ACC112 (cell line): ENCODE measurements around the gene F2RL1.
"Not testable (repeated sequence)": the region's sequence is repeated elsewhere in the genome, so short reads cannot be mapped to it uniquely, and the experiment has no call there.

Experiments
- H2AFZ ChIP-seq: fragments of 200-600 bp; sonication (generic); one replicate; pipeline ENCODE4 v1.6.0; 2017; ENCODE audit warnings: antibody characterized with exemption, low read length; ENCODE audit not compliant: unreplicated experiment
- H3K27ac ChIP-seq: fragments of 200-600 bp; sonication (generic); 2 replicates; pipeline ENCODE4 v1.5.1; 2014; ENCODE audit warnings: low read depth, mild to moderate bottlenecking, antibody characterized with exemption, low read length, moderate library complexity
- H3K27me3 ChIP-seq: fragments of 200-600 bp; sonication (generic); 2 replicates; pipeline ENCODE4 v1.6.1; 2014; ENCODE audit warnings: mild to moderate bottlenecking, antibody characterized with exemption, low read length, moderate library complexity, mixed read lengths; ENCODE audit not compliant: insufficient read depth
- H3K36me3 ChIP-seq: fragments of 200-600 bp; sonication (generic); 2 replicates; pipeline ENCODE4 v1.6.1; 2016; ENCODE audit warnings: mild to moderate bottlenecking, antibody characterized with exemption, low read length, moderate library complexity, mixed read lengths; ENCODE audit not compliant: insufficient read depth
- H3K4me1 ChIP-seq: fragments of 200-600 bp; sonication (generic); one replicate; pipeline ENCODE4 v1.6.1; 2016; ENCODE audit warnings: low read length, mixed read lengths; ENCODE audit not compliant: insufficient read depth, unreplicated experiment, control insufficient read depth
- H3K4me3 ChIP-seq: fragments of 200-600 bp; sonication (generic); 2 replicates; pipeline ENCODE4 v1.5.1; 2014; ENCODE audit warnings: mild to moderate bottlenecking, low read depth, low read length
- H3K79me2 ChIP-seq: fragments of 200-600 bp; sonication (generic); one replicate; pipeline ENCODE4 v1.6.0; 2016; ENCODE audit warnings: low read length; ENCODE audit not compliant: control insufficient read depth, unreplicated experiment, insufficient read depth

F2RL1 gene

DNA sequence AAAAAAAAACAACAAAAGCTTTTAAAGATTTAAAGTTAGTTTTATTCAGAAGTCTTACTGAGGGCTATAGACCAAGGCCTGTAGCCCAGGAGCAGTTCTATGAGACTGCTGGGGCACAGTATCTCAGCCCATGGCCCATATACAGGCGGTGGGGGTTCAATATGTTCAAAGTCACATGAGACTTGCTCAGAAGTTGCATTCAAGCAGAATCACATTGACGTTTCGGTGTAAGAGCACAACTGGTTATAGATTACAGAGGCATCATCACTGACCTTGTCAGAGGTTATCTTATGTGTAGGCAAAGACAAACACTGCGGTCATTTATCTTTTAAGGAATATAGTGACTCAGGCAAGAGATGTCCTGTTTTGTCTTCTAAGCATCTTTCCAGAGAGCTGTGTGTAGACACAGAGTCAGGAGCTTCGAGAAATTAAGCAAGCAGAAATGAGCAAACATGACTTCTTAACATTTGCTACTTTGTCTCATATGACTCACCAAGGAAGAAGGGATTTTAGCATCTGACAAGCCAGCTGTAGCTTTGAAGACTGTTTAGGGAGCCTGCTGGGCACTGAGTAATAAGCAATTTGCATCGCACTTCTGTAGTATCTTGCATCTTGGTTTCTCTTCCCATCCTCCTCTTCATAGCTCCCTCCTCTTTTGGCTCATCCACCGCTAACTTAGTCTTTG lies 12.9 kb upstream of the F2RL1 start:
- Histone ChIP-seq H3K27ac (peak overlapping the region; percentile 95), H3K4me3 (no peak overlapping the region), H3K36me3 (no peaks in the 10 kb centered on the region), H2AFZ (peak overlapping the region; percentile 14), H3K27me3 (no peaks in the 10 kb centered on the region), H3K79me2 (no peaks in the 10 kb centered on the region), H3K4me1 (peaks cover 37% of the 10 kb centered on the region)

DNA sequence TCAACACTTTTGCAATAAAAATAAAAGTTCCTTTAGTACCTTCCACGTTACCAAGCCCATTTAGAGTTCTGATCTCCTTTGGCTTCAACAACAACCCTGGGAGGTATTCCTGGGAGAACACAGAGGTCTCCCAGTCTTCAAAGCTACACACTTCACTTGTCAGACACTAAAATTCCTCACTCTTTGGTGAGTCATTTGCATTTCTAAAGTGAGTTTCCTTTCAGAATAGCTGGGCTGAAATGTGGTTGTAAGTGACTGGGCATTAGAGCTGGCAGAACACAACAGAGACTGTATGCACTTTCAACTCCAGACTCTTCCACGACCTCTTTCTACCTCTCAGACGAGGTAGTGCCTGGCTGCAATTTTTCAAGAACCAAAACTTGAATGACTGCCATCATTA lies 11.5 kb upstream of the F2RL1 start:
- Histone ChIP-seq H2AFZ (no peak overlapping the region), H3K36me3 (no peaks in the 10 kb centered on the region), H3K4me3 (no peak overlapping the region), H3K4me1 (peaks cover 28% of the 10 kb centered on the region), H3K27me3 (no peaks in the 10 kb centered on the region), H3K27ac (peak overlapping the region; percentile 95), H3K79me2 (no peaks in the 10 kb centered on the region)

DNA sequence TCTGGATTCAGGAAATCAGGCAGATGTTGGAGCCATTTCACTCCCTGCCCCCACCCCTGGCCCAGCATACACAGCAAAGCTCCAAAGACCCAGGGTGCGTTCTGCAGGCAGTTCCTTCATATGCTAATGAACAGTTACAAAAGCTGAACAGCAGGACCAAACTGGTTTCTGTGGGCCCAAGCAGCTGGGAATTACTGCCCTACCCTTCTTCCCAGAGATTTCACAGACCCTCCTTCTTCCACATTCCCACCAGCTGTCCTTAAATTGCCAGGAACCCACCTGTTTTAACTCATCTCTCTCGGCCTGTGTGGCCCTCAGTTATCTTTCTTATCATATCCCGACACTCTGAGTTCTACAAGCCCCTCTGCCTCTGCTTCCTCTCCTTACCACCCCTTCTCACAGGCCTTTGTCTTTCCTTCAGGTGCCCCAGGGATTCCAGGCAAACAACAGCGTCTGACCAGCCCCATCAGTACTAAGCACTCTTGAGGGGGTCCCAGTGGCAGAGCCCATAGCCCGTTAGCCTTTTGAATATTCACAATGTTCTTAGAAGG lies 10.6 kb upstream of the F2RL1 start:
- Histone ChIP-seq H2AFZ (no peak overlapping the region), H3K4me1 (peaks cover 28% of the 10 kb centered on the region), H3K27me3 (no peaks in the 10 kb centered on the region), H3K36me3 (no peaks in the 10 kb centered on the region), H3K27ac (no peak overlapping the region), H3K79me2 (no peaks in the 10 kb centered on the region), H3K4me3 (no peak overlapping the region)

DNA sequence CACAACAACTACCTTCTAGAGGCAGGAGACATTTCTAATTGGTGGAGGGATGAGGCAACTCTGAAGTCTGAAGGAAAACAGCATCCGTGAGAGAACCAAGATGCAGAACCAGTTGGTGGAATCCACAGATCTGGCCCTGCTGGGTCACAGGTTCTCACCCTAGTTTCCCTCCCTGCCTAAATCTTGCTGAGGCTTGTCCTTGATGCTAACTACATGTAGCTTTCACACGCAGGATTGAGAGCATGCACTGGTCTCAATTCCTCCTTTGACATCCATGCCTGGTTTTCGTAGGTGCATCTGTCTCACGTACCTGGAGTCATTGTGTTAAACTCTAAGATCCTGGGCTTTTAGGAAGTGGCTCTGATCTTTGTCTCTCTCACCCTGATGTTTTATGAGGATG lies 9.7 kb upstream of the F2RL1 start:
- no peak overlapping the region for H3K4me3 ChIP-seq
- H3K36me3 ChIP-seq, result no peaks in the 10 kb centered on the region
- H3K79me2 ChIP-seq, result no peaks in the 10 kb centered on the region
- no peaks in the 10 kb centered on the region for H3K27me3 ChIP-seq
- no peak overlapping the region for H3K27ac ChIP-seq
- H2AFZ ChIP-seq, result no peak overlapping the region
- peaks cover 28% of the 10 kb centered on the region for H3K4me1 ChIP-seq

DNA sequence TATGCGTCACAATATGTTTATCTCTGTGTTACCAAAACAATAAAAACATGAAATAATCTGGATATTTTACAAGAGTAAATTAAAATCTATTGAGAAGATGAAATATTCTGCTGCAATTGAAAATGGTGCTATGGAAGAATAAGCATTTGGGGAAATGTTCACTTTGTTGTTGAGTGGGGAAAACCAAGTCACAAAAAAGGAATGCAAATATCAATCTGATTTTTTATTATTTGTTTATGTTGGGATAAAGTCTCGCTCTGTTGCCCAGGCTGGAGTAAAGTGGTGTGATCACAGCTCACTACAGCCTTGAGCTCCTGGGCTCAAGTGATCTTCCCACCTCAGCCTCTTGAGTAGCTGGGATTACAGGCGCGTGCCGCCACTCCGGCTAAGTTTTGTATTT lies 8.6 kb upstream of the F2RL1 start:
- no peak overlapping the region for H2AFZ ChIP-seq
- H3K36me3 ChIP-seq, result no peaks in the 10 kb centered on the region
- H3K79me2 ChIP-seq, result no peaks in the 10 kb centered on the region
- no peaks in the 10 kb centered on the region for H3K27me3 ChIP-seq
- H3K27ac ChIP-seq, result no peak overlapping the region
- peaks cover 27% of the 10 kb centered on the region for H3K4me1 ChIP-seq
- H3K4me3 ChIP-seq, result no peak overlapping the region

DNA sequence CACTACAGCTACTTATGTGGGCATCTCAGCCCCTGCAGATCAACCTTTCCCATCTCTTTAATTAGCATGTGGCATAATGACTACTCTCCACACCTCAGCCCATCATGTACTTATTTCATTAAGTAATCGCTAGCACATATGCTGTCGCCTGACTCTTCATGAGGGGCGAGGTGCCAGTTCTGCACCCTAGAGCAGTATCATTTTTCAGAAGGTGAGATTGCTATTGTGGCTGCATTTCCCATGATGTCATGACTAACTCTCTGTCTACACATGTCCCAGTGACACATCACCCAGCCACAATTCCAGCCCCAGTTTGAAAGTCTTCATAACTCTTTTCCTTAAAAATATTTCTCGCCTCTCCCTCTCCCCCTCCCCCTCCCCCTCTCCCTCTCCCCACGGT lies 7.6 kb upstream of the F2RL1 start:
- Histone ChIP-seq H3K27me3 (no peaks in the 10 kb centered on the region), H2AFZ (no peak overlapping the region), H3K4me3 (no peak overlapping the region), H3K79me2 (no peaks in the 10 kb centered on the region), H3K36me3 (no peaks in the 10 kb centered on the region), H3K27ac (no peak overlapping the region), H3K4me1 (peaks cover 19% of the 10 kb centered on the region)

DNA sequence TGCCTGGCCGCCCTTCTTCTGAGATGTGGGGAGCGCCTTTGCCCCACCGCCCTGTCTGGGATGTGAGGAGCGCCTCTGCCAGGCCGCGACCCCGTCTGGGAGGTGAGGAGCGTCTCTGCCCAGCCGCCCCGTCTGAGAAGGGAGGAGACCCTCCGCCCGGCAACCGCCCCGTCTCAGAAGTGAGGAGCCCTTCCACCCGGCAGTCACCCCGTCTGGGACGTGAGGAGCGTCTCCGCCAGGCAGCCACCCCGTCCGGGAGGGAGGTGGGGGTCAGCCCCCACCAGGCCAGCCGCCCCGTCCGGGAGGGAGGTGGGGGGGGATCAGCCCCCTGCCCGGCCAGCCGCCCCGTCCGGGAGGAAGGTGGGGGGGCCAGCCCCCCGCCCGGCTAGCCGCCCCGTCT lies 6.6 kb upstream of the F2RL1 start:
- H3K4me3 ChIP-seq, H3K4me1 ChIP-seq, H3K36me3 ChIP-seq, H3K27me3 ChIP-seq, H3K27ac ChIP-seq, H2AFZ ChIP-seq, H3K79me2 ChIP-seq: not testable (repeated sequence)

DNA sequence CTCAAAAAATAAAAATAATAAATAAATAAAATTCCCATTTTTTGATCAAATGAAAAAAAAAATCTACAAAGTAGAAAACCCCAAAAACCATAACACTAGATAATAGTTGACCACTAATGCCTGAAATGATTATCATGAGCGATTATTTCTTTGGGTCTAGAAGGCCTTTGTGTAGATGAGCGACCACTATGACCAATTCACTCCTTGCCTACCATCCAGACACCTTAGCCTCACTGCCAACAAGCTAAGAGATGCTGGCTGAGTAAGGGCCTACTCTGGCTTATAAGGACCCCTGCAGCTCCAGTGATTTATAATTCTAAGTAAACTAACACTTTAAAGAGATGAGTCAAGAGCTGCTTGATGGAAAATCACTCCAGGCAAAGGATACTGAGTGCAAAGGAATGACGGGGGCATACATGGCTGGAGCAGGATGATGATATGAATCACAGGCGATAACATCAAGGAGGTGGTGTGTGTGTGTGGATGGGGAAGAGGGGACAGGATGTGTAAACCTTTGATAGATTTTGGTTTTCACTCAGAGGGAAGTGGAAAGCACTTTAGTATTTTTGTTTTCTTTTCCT lies 4.8 kb upstream of the F2RL1 start:
- Histone ChIP-seq H3K27me3 (peaks cover 9% of the 10 kb centered on the region; the same call in 1 of the 2 replicates), H3K4me1 (peaks cover 7% of the 10 kb centered on the region), H3K36me3 (no peaks in the 10 kb centered on the region), H3K79me2 (no peaks in the 10 kb centered on the region), H3K27ac (0 out of 2 replicates have a peak overlapping the region, but pooled peaks have one; percentile 8), H2AFZ (no peak overlapping the region), H3K4me3 (no peak overlapping the region)

DNA sequence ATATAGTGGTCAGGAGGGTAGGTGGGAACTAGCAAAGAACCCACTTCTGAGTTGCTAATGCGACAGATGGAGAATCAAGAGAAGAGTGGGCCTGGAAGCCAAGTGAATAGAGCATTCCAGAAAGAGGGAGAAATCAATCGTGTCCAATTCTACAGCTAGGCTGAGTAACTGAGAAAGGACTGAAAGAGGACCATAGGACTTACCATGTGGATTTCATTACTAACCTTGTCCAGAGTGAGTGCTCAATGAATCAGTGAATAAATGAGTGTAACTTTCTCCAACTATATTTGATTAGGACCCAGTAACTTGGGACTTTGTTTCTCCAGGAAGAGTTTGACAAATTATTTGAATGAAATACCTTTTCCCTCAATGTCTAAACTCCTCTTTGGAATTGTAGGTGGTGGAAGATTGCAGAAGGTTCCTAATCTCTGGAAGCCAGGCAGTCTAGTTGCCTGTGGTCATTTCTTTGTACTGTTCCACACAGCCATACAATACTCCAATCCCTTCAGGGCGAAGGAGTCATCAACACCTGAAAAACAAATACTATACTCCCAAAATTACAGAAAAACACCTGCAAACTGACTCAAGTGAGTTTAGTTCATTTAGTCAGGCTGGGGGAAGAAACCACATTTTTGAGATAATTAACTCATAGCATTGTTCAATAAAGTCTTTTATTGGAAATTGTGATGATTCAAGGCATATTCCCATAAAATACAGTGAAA lies 2.6 kb upstream of the F2RL1 start:
- Histone ChIP-seq H3K4me3 (no peak overlapping the region), H3K27ac (no peak overlapping the region), H3K27me3 (peaks cover 11% of the 10 kb centered on the region; the same call in 1 of the 2 replicates), H2AFZ (no peak overlapping the region), H3K79me2 (no peaks in the 10 kb centered on the region), H3K4me1 (peaks cover 7% of the 10 kb centered on the region), H3K36me3 (no peaks in the 10 kb centered on the region)

DNA sequence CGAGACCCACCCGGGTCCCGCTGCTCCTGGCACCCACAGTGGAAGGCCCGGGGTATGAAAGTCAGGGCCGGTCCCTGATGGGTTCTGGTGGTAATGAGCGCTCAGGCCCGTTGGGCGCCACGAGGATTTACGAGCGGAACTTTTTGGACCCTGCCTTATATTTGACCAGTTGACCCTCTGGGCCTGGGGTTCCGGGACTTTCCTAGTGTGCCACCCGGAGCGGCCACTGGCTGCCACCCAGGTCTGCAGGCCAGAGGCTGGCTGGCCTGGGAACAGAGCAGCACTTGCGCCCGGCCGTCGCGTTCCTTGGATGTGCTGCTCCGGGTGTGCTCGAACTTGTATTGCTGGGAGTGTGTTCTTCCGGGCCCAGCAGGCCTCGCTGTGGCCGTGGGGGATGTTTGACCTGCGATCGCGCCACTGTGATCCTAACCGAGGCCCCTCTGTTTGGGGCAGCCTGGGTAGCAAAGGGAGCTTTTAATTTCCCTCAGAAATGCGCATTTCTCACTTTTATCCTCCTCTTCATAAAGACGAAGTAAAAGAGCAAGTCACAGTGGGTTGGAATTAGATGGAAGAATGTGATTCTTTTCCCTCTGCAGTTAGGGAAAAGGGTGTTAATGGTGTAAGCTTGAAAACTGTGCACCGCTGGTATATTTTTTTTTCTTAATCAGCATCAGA lies 1.2 kb downstream of the F2RL1 start:
- H3K36me3 ChIP-seq, result no peaks in the 10 kb centered on the region
- no peaks in the 10 kb centered on the region for H3K79me2 ChIP-seq
- H2AFZ ChIP-seq, result peak overlapping the region; percentile 47
- peaks cover 11% of the 10 kb centered on the region; the same call in 1 of the 2 replicates for H3K27me3 ChIP-seq
- no peak overlapping the region for H3K27ac ChIP-seq
- peaks cover 7% of the 10 kb centered on the region for H3K4me1 ChIP-seq
- peak overlapping the region; percentile 81 for H3K4me3 ChIP-seq
